H7 (cell line): Measurements from ENCODE around the gene N4BP2L1. TPM values are rescaled to one million over a fixed set of nuclear protein-coding genes. Genes with fewer than 3 reads are reported as not detected.
A peak's percentile ranks its signal among the peaks of the same experiment; 100 is the strongest.
"Not testable (repeated sequence)": the region's sequence is repeated elsewhere in the genome, so short reads cannot be mapped to it uniquely, and the experiment has no call there.

Source experiments
- DNase-seq: peaks from one replicate; pipeline ENCODE4 v3.0.0; 2012
- H3K27me3 ChIP-seq: 2 replicates; pipeline ENCODE4 v1.6.0; 2011; ENCODE audit warnings: mild to moderate bottlenecking, low read length; ENCODE audit not compliant: control insufficient read depth, insufficient read depth
- H3K36me3 ChIP-seq: replicated peaks from 2 replicates; pipeline ENCODE4 v1.5.1; 2011; ENCODE audit warnings: low read length; ENCODE audit not compliant: control insufficient read depth, insufficient read depth
- H3K4me3 ChIP-seq: 2 replicates; pipeline ENCODE4 v1.5.1; 2011; ENCODE audit warnings: low read depth, mild to moderate bottlenecking, control low read depth, low read length, moderate library complexity; ENCODE audit not compliant: insufficient read depth
- total RNA-seq: library from RNA; depleted of rRNA; stranded (reverse); fragments of >200 nt; shearing (Covaris generic); gene quantifications from 2 replicates; pipeline ENCODE4 v1.2.3, GENCODE V29; 2014; rRNA removed

Gene N4BP2L1
- total RNA-seq, 1 experiment from 2014 or later, result 2.4 TPM

GRCh38 chr13:32385410-32385809 lies 42.5 kb downstream of the N4BP2L1 start:
- H3K4me3 ChIP-seq, result no peak overlapping the region
- peaks cover 1% of the 10 kb centered on the region; the same call in 1 of the 2 replicates for H3K36me3 ChIP-seq
- no peak for DNase-seq
- no peaks in the 10 kb centered on the region for H3K27me3 ChIP-seq

- Histone ChIP-seq H3K4me3 (no peak overlapping the region), H3K27me3 (no peaks in the 10 kb centered on the region), H3K36me3 (peaks cover 1% of the 10 kb centered on the region; the same call in 1 of the 2 replicates)
- no peak for DNase-seq
Observed at GRCh38 chr13:32384702-32385101, 43.2 kb downstream of the N4BP2L1 start.

GRCh38 chr13:32383836-32384618 lies 43.9 kb downstream of the N4BP2L1 start:
- no peak for DNase-seq
- Histone ChIP-seq H3K4me3 (no peak overlapping the region), H3K36me3 (peaks cover 1% of the 10 kb centered on the region; the same call in 1 of the 2 replicates)

GRCh38 chr13:32381539-32381938 lies 46.4 kb downstream of the N4BP2L1 start:
- peak; percentile 33 for DNase-seq
- H3K4me3 ChIP-seq, result no peak overlapping the region
- H3K36me3 ChIP-seq, result peaks cover 3% of the 10 kb centered on the region
- H3K27me3 ChIP-seq, result no peaks in the 10 kb centered on the region

More at GRCh38 chr13:32383836-32384618, 43.9 kb downstream of the N4BP2L1 start:
- H3K27me3 ChIP-seq, result no peaks in the 10 kb centered on the region

GRCh38 chr13:32378012-32378411 lies 49.9 kb downstream of the N4BP2L1 start:
- no peak overlapping the region for H3K4me3 ChIP-seq
- H3K27me3 ChIP-seq, result no peaks in the 10 kb centered on the region
- no peak for DNase-seq
- H3K36me3 ChIP-seq, result peaks cover 1% of the 10 kb centered on the region

GRCh38 chr13:32376642-32377415 lies 51.1 kb downstream of the N4BP2L1 start:
- peaks cover 1% of the 10 kb centered on the region for H3K36me3 ChIP-seq
- H3K27me3 ChIP-seq, result no peaks in the 10 kb centered on the region
- H3K4me3 ChIP-seq, result no peak overlapping the region
- DNase-seq, result no peak

- DNase-seq, result no peak
- H3K4me3 ChIP-seq, result no peak overlapping the region
- no peaks in the 10 kb centered on the region; the same call in none of the 2 replicates for H3K36me3 ChIP-seq
- H3K27me3 ChIP-seq, result no peaks in the 10 kb centered on the region
Observed at GRCh38 chr13:32370805-32371204, 57.1 kb downstream of the N4BP2L1 start.

- no peaks in the 10 kb centered on the region for H3K27me3 ChIP-seq
- H3K4me3 ChIP-seq, result no peak overlapping the region
- no peak for DNase-seq
- H3K36me3 ChIP-seq, result peaks cover 1% of the 10 kb centered on the region
Observed at GRCh38 chr13:32362574-32362973, 65.4 kb downstream of the N4BP2L1 start.

- H3K27me3 ChIP-seq, DNase-seq, H3K36me3 ChIP-seq, H3K4me3 ChIP-seq: not testable (repeated sequence)
Observed at GRCh38 chr13:32355935-32356334, 72.0 kb downstream of the N4BP2L1 start.

GRCh38 chr13:32354040-32354439 lies 73.9 kb downstream of the N4BP2L1 start:
- DNase-seq, result no peak

GRCh38 chr13:32350839-32351441 lies 77.0 kb downstream of the N4BP2L1 start:
- H3K4me3 ChIP-seq, H3K27me3 ChIP-seq, H3K36me3 ChIP-seq, DNase-seq: not testable (repeated sequence)

More at GRCh38 chr13:32354040-32354439, 73.9 kb downstream of the N4BP2L1 start:
- peaks cover 1% of the 10 kb centered on the region; the same call in 1 of the 2 replicates for H3K36me3 ChIP-seq
- H3K27me3 ChIP-seq, result no peaks in the 10 kb centered on the region
- H3K4me3 ChIP-seq, result no peak overlapping the region

Other genes with a start within 250 kb of the N4BP2L1 start
- gene ZAR1L, start 112.8 kb downstream of the N4BP2L1 start, total RNA-seq, result 0.11 TPM in 1 of 2 replicates, not detected in the other
- 12.9 and 13.8 TPM in 2 replicates for gene BRCA2, start 112.6 kb downstream of the N4BP2L1 start, total RNA-seq
- gene N4BP2L2, start 110.7 kb upstream of the N4BP2L1 start, total RNA-seq, result 42.5 and 64.9 TPM in 2 replicates
- gene PDS5B, start 158.3 kb upstream of the N4BP2L1 start, total RNA-seq, result 14.2 and 20.4 TPM in 2 replicates